Breast epithelium (tissue), 3 donors: Measurements from ENCODE around the gene ADGRG4.

Experiments used
- CTCF ChIP-seq, 3 donors: fragments of 450-650 bp; IDR thresholded peaks; one replicate each; pipeline ENCODE4 v1.5.1; 2016 to 2017; ENCODE audit warnings: antibody characterized with exemption in 3 of 3, mild to moderate bottlenecking in 3 of 3, moderate library complexity in 3 of 3
- POLR2A ChIP-seq: fragments of 450-650 bp; IDR thresholded peaks from one replicate; pipeline ENCODE4 v1.6.1; 2016; ENCODE audit warnings: antibody characterized with exemption, mild to moderate bottlenecking, moderate library complexity
- POLR2AphosphoS5 ChIP-seq, 3 donors: sonication (generic); formaldehyde crosslinking; IDR thresholded peaks; one replicate each; pipeline ENCODE4 v1.6.1; 2017; ENCODE audit warnings: antibody characterized with exemption in 3 of 3

- no peak for TF ChIP-seq CTCF (IDR thresholded peaks at IDR 0.05)
- no peak for TF ChIP-seq POLR2A
- no peak for TF ChIP-seq POLR2AphosphoS5 (IDR thresholded peaks at IDR 0.05)
Measured at GRCh38 chrX:136336623-136337022, 35.9 kb downstream of the ADGRG4 start.
